ENCODE results near the gene IL9R.

IL9R gene

GRCh38 chrX:155997436-155997835 lies at the start of gene IL9R:
Gene IL9R (plus strand): TSS chrX:155997696. CDS start chrX:155997760, 64 bp downstream.
- POLR2A ChIA-PET = no interaction called here
- no peak within 1 kb of the TSS for H3K4me3 ChIP-seq (ENCODE audit: low read depth, low read length)
- DNase-seq (ENCODE audit: low read depth, low spot score) = no peak
- TF ChIP-seq CTCF (IDR thresholded peaks at IDR 0.05; ENCODE audit: insufficient read depth, low read length, missing control alignments) = no peak
- CTCF ChIA-PET = no interaction called here

GRCh38 chrX:155949098-155949497 lies 48.4 kb upstream of the IL9R start:
- no peak overlapping the region for H3K4me3 ChIP-seq (ENCODE audit: low read depth, low read length)
- CTCF ChIA-PET = no interaction called here
- TF ChIP-seq CTCF (IDR thresholded peaks at IDR 0.05; ENCODE audit: insufficient read depth, low read length, missing control alignments) = no peak
- no peak for DNase-seq (ENCODE audit: low read depth, low spot score)
- POLR2A ChIA-PET = no interaction called here

GRCh38 chrX:155951237-155951789 lies 46.2 kb upstream of the IL9R start:
- POLR2A ChIA-PET = no interaction called here
- no peak for TF ChIP-seq CTCF (IDR thresholded peaks at IDR 0.05; ENCODE audit: insufficient read depth, low read length, missing control alignments)
- CTCF ChIA-PET = no interaction called here
- no peak overlapping the region for H3K4me3 ChIP-seq (ENCODE audit: low read depth, low read length)
- no peak for DNase-seq (ENCODE audit: low read depth, low spot score)

- no peak for TF ChIP-seq CTCF (IDR thresholded peaks at IDR 0.05; ENCODE audit: insufficient read depth, low read length, missing control alignments)
- no peak overlapping the region for H3K4me3 ChIP-seq (ENCODE audit: low read depth, low read length)
- POLR2A ChIA-PET = no interaction called here
- DNase-seq (ENCODE audit: low read depth, low spot score) = no peak
- CTCF ChIA-PET = no interaction called here
Observed at GRCh38 chrX:155953055-155953454, 44.4 kb upstream of the IL9R start.

- POLR2A ChIA-PET = no interaction called here
- no peak for DNase-seq (ENCODE audit: low read depth, low spot score)
- CTCF ChIA-PET = no interaction called here
- no peak overlapping the region for H3K4me3 ChIP-seq (ENCODE audit: low read depth, low read length)
- no peak for TF ChIP-seq CTCF (IDR thresholded peaks at IDR 0.05; ENCODE audit: insufficient read depth, low read length, missing control alignments)
Observed at GRCh38 chrX:155954793-155955192, 42.7 kb upstream of the IL9R start.

- ChIA-PET CTCF (no interaction called here), POLR2A (no interaction called here)
- TF ChIP-seq CTCF (IDR thresholded peaks at IDR 0.05; ENCODE audit: insufficient read depth, low read length, missing control alignments) = no peak
- no peak for DNase-seq (ENCODE audit: low read depth, low spot score)
- no peak overlapping the region for H3K4me3 ChIP-seq (ENCODE audit: low read depth, low read length)
Observed at GRCh38 chrX:155956099-155956498, 41.4 kb upstream of the IL9R start.
